ENCODE measurements around the gene HSFY2. TPM values are rescaled to one million over a fixed set of nuclear protein-coding genes. Genes with fewer than 3 reads are reported as not detected.
"Not testable (repeated sequence)": the region's sequence is repeated elsewhere in the genome, so short reads cannot be mapped to it uniquely, and the experiment has no call there.

Gene HSFY2, protein sequence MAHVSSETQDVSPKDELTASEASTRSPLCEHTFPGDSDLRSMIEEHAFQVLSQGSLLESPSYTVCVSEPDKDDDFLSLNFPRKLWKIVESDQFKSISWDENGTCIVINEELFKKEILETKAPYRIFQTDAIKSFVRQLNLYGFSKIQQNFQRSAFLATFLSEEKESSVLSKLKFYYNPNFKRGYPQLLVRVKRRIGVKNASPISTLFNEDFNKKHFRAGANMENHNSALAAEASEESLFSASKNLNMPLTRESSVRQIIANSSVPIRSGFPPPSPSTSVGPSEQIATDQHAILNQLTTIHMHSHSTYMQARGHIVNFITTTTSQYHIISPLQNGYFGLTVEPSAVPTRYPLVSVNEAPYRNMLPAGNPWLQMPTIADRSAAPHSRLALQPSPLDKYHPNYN
- total RNA-seq (not detected), polyA plus RNA-seq (not detected)

DNA sequence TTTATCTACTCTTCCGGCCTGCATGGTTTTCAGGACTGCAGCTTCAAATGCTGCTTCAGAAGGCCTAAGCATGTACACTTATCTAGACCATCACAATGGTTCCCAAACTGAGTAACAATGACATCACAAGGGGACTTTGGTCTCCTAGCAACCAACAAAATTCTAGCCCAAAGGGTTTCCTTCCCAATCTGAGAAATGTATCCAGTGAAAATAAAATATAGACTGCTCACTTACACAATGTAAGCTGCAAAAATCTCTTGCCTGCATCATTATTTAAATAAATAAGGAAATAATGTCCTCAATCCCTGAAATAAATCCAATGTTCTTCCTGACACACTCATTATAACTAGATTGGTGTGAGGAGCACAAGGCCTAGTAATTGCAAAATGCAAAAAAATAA, at the start of gene HSFY2:
HSFY2 (minus strand) TSS at position 101 of the 400 bp plus-strand sequence. CDS start 117 bp downstream, outside the sequence.
- not testable (repeated sequence) for H3K27ac ChIP-seq (ENCODE audit: low read depth in 1 of 2, low read length in 2 of 2); H3K4me1 ChIP-seq (ENCODE audit: control insufficient read depth in 4 of 4, insufficient read depth in 4 of 4, low read length in 3 of 4); H3K9me3 ChIP-seq (ENCODE audit: control insufficient read depth in 4 of 4, low read length in 3 of 4); DNase-seq (ENCODE audit: low spot score); H3K27me3 ChIP-seq (ENCODE audit: control insufficient read depth in 4 of 4, insufficient read depth in 4 of 4, low read length in 3 of 4); H3K9ac ChIP-seq (ENCODE audit: low read depth in 1 of 2, low read length in 2 of 2); H3K36me3 ChIP-seq (ENCODE audit: control insufficient read depth in 4 of 4, insufficient read depth in 3 of 4, low read depth in 1 of 4, low read length in 3 of 4); H3K4me3 ChIP-seq (ENCODE audit: low read depth in 1 of 3, low read length in 3 of 3)
- WGBS: no CpG with 5 or more reads among the region's 1 CpG

DNA sequence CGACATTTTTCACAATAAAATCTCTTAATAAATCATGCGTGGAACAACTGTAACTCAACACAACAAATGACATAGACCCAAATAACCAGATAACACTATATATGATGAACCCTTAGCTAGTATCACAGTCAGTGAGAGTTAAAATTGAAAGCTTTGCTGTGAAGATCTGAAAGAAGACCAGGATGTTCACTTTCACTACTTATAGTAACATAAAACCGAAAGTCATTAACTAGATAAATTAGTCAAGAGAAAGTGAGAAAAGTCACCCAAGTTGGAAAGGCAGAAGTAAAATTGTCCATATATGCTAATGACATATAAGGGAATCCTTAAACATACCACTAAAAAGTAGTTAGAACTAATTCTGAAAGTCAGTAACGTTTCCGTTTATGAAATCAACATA, 42.2 kb upstream of the HSFY2 start:
- no CpG with 5 or more reads among the region's 5 CpGs for WGBS
- H3K27me3 ChIP-seq (ENCODE audit: control insufficient read depth in 4 of 4, insufficient read depth in 4 of 4, low read length in 3 of 4); H3K36me3 ChIP-seq (ENCODE audit: control insufficient read depth in 4 of 4, insufficient read depth in 3 of 4, low read depth in 1 of 4, low read length in 3 of 4); H3K9me3 ChIP-seq (ENCODE audit: control insufficient read depth in 4 of 4, low read length in 3 of 4); H3K9ac ChIP-seq (ENCODE audit: low read depth in 1 of 2, low read length in 2 of 2); H3K4me3 ChIP-seq (ENCODE audit: low read depth in 1 of 3, low read length in 3 of 3); DNase-seq (ENCODE audit: low spot score); H3K27ac ChIP-seq (ENCODE audit: low read depth in 1 of 2, low read length in 2 of 2); H3K4me1 ChIP-seq (ENCODE audit: control insufficient read depth in 4 of 4, insufficient read depth in 4 of 4, low read length in 3 of 4): not testable (repeated sequence)

DNA sequence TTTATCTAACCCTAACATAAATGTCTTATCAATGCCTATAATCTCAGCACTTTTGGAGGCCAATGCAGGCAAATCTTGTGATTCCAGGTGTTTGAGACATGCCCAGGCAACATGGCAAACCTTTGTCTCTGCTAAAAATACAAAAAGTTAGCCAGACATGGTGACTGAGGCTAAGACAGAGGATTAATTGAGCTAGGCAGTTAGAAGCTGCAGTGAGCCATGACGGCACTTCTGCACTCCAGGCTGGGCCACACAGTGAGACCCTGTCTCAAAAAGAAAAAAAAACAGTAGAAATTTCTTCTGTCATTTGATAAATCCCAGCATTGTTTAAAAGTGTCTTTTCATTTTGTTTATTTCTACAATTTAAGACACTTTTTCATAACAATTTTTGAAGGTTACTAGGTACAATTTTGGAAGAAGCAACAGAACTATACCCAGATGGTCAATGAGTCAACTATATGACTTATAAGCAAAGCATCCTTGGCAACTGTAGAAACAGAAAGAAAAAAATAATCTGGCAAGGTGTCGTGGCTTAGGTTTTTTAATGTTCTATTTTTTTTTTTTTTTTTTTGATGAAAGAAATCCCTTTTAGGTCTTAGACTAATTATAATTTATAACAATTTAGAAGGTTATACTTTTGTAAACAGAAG, 15.3 kb upstream of the HSFY2 start:
- not testable (repeated sequence) for H3K4me3 ChIP-seq (ENCODE audit: low read depth in 1 of 3, low read length in 3 of 3); H3K27me3 ChIP-seq (ENCODE audit: control insufficient read depth in 4 of 4, insufficient read depth in 4 of 4, low read length in 3 of 4); H3K9ac ChIP-seq (ENCODE audit: low read depth in 1 of 2, low read length in 2 of 2); H3K27ac ChIP-seq (ENCODE audit: low read depth in 1 of 2, low read length in 2 of 2); H3K36me3 ChIP-seq (ENCODE audit: control insufficient read depth in 4 of 4, insufficient read depth in 3 of 4, low read depth in 1 of 4, low read length in 3 of 4); DNase-seq (ENCODE audit: low spot score); H3K9me3 ChIP-seq (ENCODE audit: control insufficient read depth in 4 of 4, low read length in 3 of 4); H3K4me1 ChIP-seq (ENCODE audit: control insufficient read depth in 4 of 4, insufficient read depth in 4 of 4, low read length in 3 of 4)
- WGBS: no CpG with 5 or more reads among the region's 2 CpGs

DNA sequence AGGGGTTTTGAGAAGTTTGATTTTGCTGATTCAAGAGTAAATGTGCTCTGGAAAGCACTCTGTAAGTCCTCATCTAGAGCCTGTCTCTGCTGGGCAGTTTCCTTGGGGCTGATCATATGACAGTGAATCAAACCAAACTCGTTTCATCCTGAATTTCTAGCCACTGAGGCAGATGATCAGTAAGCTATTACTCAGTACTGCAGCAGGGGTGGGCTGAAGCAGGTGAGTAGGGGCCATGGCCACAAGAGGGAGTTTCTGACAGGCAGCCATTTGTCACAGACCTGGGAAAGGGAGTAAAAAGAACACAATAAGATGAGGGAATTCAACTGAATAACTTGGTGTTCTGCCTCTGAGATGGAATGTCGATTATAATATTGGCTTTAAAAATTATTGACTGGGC, 19.5 kb downstream of the HSFY2 start:
- H3K36me3 ChIP-seq (ENCODE audit: control insufficient read depth in 4 of 4, insufficient read depth in 3 of 4, low read depth in 1 of 4, low read length in 3 of 4); H3K4me3 ChIP-seq (ENCODE audit: low read depth in 1 of 3, low read length in 3 of 3); H3K9me3 ChIP-seq (ENCODE audit: control insufficient read depth in 4 of 4, low read length in 3 of 4); H3K4me1 ChIP-seq (ENCODE audit: control insufficient read depth in 4 of 4, insufficient read depth in 4 of 4, low read length in 3 of 4); H3K27me3 ChIP-seq (ENCODE audit: control insufficient read depth in 4 of 4, insufficient read depth in 4 of 4, low read length in 3 of 4); H3K9ac ChIP-seq (ENCODE audit: low read depth in 1 of 2, low read length in 2 of 2); H3K27ac ChIP-seq (ENCODE audit: low read depth in 1 of 2, low read length in 2 of 2); DNase-seq (ENCODE audit: low spot score): not testable (repeated sequence)
- WGBS: no CpG with 5 or more reads among the region's 2 CpGs

DNA sequence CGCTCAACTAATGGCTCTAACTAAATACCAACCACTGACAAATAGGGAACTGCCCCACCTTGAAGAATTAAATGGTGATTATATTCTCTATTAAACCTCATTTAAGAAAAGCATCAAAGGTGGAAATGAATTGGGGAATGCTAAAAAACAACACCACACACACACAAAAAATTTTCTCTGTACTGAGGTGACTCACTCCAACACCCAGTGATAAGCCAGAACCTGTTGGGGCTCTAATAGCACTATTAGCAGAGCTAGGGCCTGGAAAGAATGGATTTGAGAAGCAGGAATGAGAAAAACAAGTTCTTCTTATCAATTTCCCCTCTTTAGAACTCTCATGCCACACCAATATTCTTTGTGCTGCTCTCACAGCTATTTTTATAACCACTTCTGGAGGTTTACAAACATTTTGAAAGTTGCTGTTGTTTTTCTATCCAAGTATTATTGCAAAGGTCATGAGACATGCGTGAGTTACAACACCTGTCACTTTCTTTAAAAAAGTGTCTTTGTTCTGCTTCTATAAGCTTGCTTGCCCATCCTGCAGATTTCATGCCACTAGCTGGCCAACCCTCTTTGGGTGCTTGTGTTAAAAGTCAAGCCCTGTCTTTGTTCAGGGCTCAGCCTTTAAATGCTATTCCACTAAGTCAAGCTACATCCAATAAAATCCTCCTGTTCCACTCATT, 20.3 kb downstream of the HSFY2 start:
- not testable (repeated sequence) for H3K27me3 ChIP-seq (ENCODE audit: control insufficient read depth in 4 of 4, insufficient read depth in 4 of 4, low read length in 3 of 4); H3K9me3 ChIP-seq (ENCODE audit: control insufficient read depth in 4 of 4, low read length in 3 of 4); H3K36me3 ChIP-seq (ENCODE audit: control insufficient read depth in 4 of 4, insufficient read depth in 3 of 4, low read depth in 1 of 4, low read length in 3 of 4); H3K4me1 ChIP-seq (ENCODE audit: control insufficient read depth in 4 of 4, insufficient read depth in 4 of 4, low read length in 3 of 4); H3K9ac ChIP-seq (ENCODE audit: low read depth in 1 of 2, low read length in 2 of 2); DNase-seq (ENCODE audit: low spot score); H3K4me3 ChIP-seq (ENCODE audit: low read depth in 1 of 3, low read length in 3 of 3); H3K27ac ChIP-seq (ENCODE audit: low read depth in 1 of 2, low read length in 2 of 2)
- no CpG with 5 or more reads among the region's 2 CpGs for WGBS

DNA sequence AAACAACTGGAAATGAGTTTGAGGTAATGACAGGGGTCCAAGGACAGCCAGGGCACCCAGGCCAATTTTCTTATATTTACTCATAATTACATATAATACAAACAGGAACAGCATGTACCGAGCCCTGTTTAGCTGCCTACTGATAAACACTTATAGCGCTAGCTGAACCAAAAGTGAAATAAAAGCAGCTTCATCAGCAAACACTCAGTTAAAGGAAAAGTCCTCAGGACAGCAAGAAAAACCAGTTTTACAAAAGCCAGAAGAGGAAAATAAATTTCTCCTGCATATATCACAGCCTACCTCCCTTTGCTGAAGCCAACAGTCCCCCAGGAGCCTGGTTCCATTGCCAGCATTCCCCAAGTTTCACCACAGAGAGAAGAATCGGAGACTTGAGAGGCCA, 49.8 kb downstream of the HSFY2 start:
- H3K27me3 ChIP-seq (ENCODE audit: control insufficient read depth in 4 of 4, insufficient read depth in 4 of 4, low read length in 3 of 4); H3K36me3 ChIP-seq (ENCODE audit: control insufficient read depth in 4 of 4, insufficient read depth in 3 of 4, low read depth in 1 of 4, low read length in 3 of 4); H3K4me3 ChIP-seq (ENCODE audit: low read depth in 1 of 3, low read length in 3 of 3); H3K27ac ChIP-seq (ENCODE audit: low read depth in 1 of 2, low read length in 2 of 2); DNase-seq (ENCODE audit: low spot score); H3K9ac ChIP-seq (ENCODE audit: low read depth in 1 of 2, low read length in 2 of 2); H3K9me3 ChIP-seq (ENCODE audit: control insufficient read depth in 4 of 4, low read length in 3 of 4); H3K4me1 ChIP-seq (ENCODE audit: control insufficient read depth in 4 of 4, insufficient read depth in 4 of 4, low read length in 3 of 4): not testable (repeated sequence)
- WGBS: no CpG with 5 or more reads among the region's 3 CpGs

Small RNA genes within 50 kb of the gene (small RNA-seq; reads per million reads assigned to genes)
- gene GPM6BP2: not detected

Other genes with a start within 250 kb of the HSFY2 start
- not detected for gene HSFY1, start 227.0 kb downstream of the HSFY2 start, total RNA-seq
- not detected for gene HSFY1, start 227.0 kb downstream of the HSFY2 start, polyA plus RNA-seq